H9 (cell line): ENCODE data around the gene PXDC1. TPM values are rescaled to one million over a fixed set of nuclear protein-coding genes. Genes with fewer than 3 reads are reported as not detected.
"Not testable (repeated sequence)": the region's sequence is repeated elsewhere in the genome, so short reads cannot be mapped to it uniquely, and the experiment has no call there.

Experiments used
- DNase-seq: peaks from one replicate; pipeline ENCODE4 v3.0.0-alpha.2; 2017
- H2AFZ ChIP-seq: one replicate; pipeline ENCODE4 v1.6.1; 2013; ENCODE audit warnings: mild to moderate bottlenecking, low read length, control low read depth, moderate library complexity
- H2AK5ac ChIP-seq: 2 replicates; pipeline ENCODE4 v1.6.1; 2013; ENCODE audit warnings: low read length, control low read depth, mixed read lengths; ENCODE audit not compliant: insufficient read length
- H2BK120ac ChIP-seq: one replicate; pipeline ENCODE4 v1.6.1; 2013; ENCODE audit warnings: low read depth, mild to moderate bottlenecking, low read length, control low read depth, inconsistent platforms; ENCODE audit not compliant: poor library complexity, severe bottlenecking
- H2BK12ac ChIP-seq: 2 replicates; pipeline ENCODE4 v1.6.1; 2013; ENCODE audit warnings: low read length, control low read depth, mixed read lengths, low read depth; ENCODE audit not compliant: insufficient read length
- H2BK15ac ChIP-seq: 2 replicates; pipeline ENCODE4 v1.6.1; 2013; ENCODE audit warnings: low read depth, low read length, control low read depth
- H2BK20ac ChIP-seq: one replicate; pipeline ENCODE4 v1.6.1; 2013; ENCODE audit warnings: low read depth, mild to moderate bottlenecking, low read length, control low read depth, inconsistent platforms; ENCODE audit not compliant: poor library complexity, severe bottlenecking
- H2BK5ac ChIP-seq: 2 replicates; pipeline ENCODE4 v1.6.1; 2013; ENCODE audit warnings: low read length, control low read depth, mixed read lengths; ENCODE audit not compliant: insufficient read length
- H3K14ac ChIP-seq: 2 replicates; pipeline ENCODE4 v1.6.1; 2013; ENCODE audit warnings: low read length, control low read depth; ENCODE audit not compliant: insufficient read depth
- H3K18ac ChIP-seq: 2 replicates; pipeline ENCODE4 v1.6.1; 2013; ENCODE audit warnings: low read depth, mild to moderate bottlenecking, mixed read lengths, low read length, control low read depth; ENCODE audit not compliant: insufficient read length
- H3K23ac ChIP-seq: 2 replicates; pipeline ENCODE4 v1.6.1; 2013; ENCODE audit warnings: low read length, control low read depth, mixed read lengths, low read depth; ENCODE audit not compliant: insufficient read length
- H3K23me2 ChIP-seq: 2 replicates; pipeline ENCODE4 v1.6.1; 2013; ENCODE audit warnings: low read depth, mild to moderate bottlenecking, mixed read lengths, low read length, control low read depth; ENCODE audit not compliant: insufficient read length, poor library complexity, severe bottlenecking
- H3K27ac ChIP-seq: 2 replicates; pipeline ENCODE4 v1.5.1; 2013; ENCODE audit warnings: low read length, control low read depth, mixed read lengths, low read depth; ENCODE audit not compliant: insufficient read length
- H3K27me3 ChIP-seq: 2 replicates; pipeline ENCODE4 v1.6.1; 2013; ENCODE audit warnings: low read length, control low read depth, inconsistent platforms; ENCODE audit not compliant: insufficient read depth
- H3K4ac ChIP-seq: 2 replicates; pipeline ENCODE4 v1.6.1; 2013; ENCODE audit warnings: low read depth, mild to moderate bottlenecking, control low read depth, inconsistent platforms, low read length, moderate library complexity
- H3K4me1 ChIP-seq: 2 replicates; pipeline ENCODE4 v1.6.1; 2013; ENCODE audit warnings: low read length, control low read depth, inconsistent platforms; ENCODE audit not compliant: insufficient read depth
- H3K4me2 ChIP-seq: 2 replicates; pipeline ENCODE4 v1.6.1; 2013; ENCODE audit warnings: low read length, control low read depth, mixed read lengths; ENCODE audit not compliant: insufficient read length, insufficient read depth
- H3K56ac ChIP-seq: 2 replicates; pipeline ENCODE4 v1.6.1; 2013; ENCODE audit warnings: low read depth, mild to moderate bottlenecking, mixed read lengths, low read length, control low read depth; ENCODE audit not compliant: insufficient read length
- H3K79me1 ChIP-seq: 2 replicates; pipeline ENCODE4 v1.6.1; 2013; ENCODE audit warnings: low read depth, mild to moderate bottlenecking, moderate library complexity, low read length, control low read depth, inconsistent platforms; ENCODE audit not compliant: insufficient read depth, poor library complexity, severe bottlenecking
- H3K79me2 ChIP-seq: 2 replicates; pipeline ENCODE4 v1.6.1; 2013; ENCODE audit warnings: low read length, control low read depth, inconsistent platforms; ENCODE audit not compliant: insufficient read depth
- H3K9ac ChIP-seq: 2 replicates; pipeline ENCODE4 v1.6.1; 2013; ENCODE audit warnings: low read length, control low read depth, mixed read lengths; ENCODE audit not compliant: insufficient read length; ENCODE audit errors: extremely low read depth
- H3K9me3 ChIP-seq: one replicate; pipeline ENCODE4 v1.6.1; 2013; ENCODE audit warnings: low read depth, low read length, inconsistent platforms; ENCODE audit not compliant: control insufficient read depth
- H3T11ph ChIP-seq: one replicate; pipeline ENCODE4 v1.6.1; 2013; ENCODE audit warnings: mild to moderate bottlenecking, low read length, control low read depth, inconsistent platforms
- H4K20me1 ChIP-seq: one replicate; pipeline ENCODE4 v1.6.1; 2013; ENCODE audit not compliant: control insufficient read depth, insufficient read length, insufficient read depth
- H4K5ac ChIP-seq: 2 replicates; pipeline ENCODE4 v1.6.1; 2013; ENCODE audit warnings: low read depth, mild to moderate bottlenecking, mixed read lengths, low read length, control low read depth; ENCODE audit not compliant: insufficient read length
- H4K8ac ChIP-seq: replicated peaks from 2 replicates; pipeline ENCODE4 v1.6.1; 2013; ENCODE audit warnings: low read length, control low read depth, mixed read lengths, low read depth; ENCODE audit not compliant: insufficient read length
- H4K91ac ChIP-seq: 2 replicates; pipeline ENCODE4 v1.6.1; 2013; ENCODE audit warnings: low read depth, mild to moderate bottlenecking, moderate library complexity, mixed read lengths, low read length, control low read depth; ENCODE audit not compliant: insufficient read length
- H3K27ac Mint-ChIP-seq, 3 experiments: 2 replicates in 2 of 3; 3 replicates in 1 of 3; pipeline ENCODE4 v1.8.0; 2020 to 2021; ENCODE audit warnings: mixed read lengths in 3 of 3, mild to moderate bottlenecking in 1 of 3, moderate library complexity in 1 of 3
- H3K27me3 Mint-ChIP-seq: 2 replicates; pipeline ENCODE4 v1.8.0; 2021; ENCODE audit warnings: low read depth, mild to moderate bottlenecking, moderate library complexity, mixed read lengths
- H3K36me3 Mint-ChIP-seq, 3 experiments: 2 replicates in 2 of 3; 3 replicates in 1 of 3; pipeline ENCODE4 v1.8.0; 2020 to 2021; ENCODE audit warnings: low read depth in 3 of 3, mixed read lengths in 3 of 3; ENCODE audit not compliant: insufficient read depth in 1 of 3
- H3K4me1 Mint-ChIP-seq, 2 experiments: 2 replicates each; pipeline ENCODE4 v1.8.0; 2020; ENCODE audit warnings: mixed read lengths in 2 of 2
- H3K4me3 Mint-ChIP-seq, 2 experiments: 2 replicates in 1 of 2; 3 replicates in 1 of 2; pipeline ENCODE4 v1.8.0; 2020 to 2021; ENCODE audit warnings: mild to moderate bottlenecking in 2 of 2, mixed read lengths in 2 of 2, moderate library complexity in 1 of 2
- H3K9me3 Mint-ChIP-seq, 2 experiments: 2 replicates in 1 of 2; 3 replicates in 1 of 2; pipeline ENCODE4 v1.8.0; 2020; ENCODE audit warnings: mild to moderate bottlenecking in 2 of 2, mixed read lengths in 2 of 2, moderate library complexity in 1 of 2
- WGBS: extraction: QIAGEN DNeasy Blood & Tissue Kit; methylation state at CpG from one replicate; pipeline ENCODE4 v1.1.7; 2013; ENCODE audit warnings: missing lambda C conversion rate, low lambda C conversion rate, mixed read lengths; ENCODE audit not compliant: insufficient read length; ENCODE audit errors: extremely low coverage; 5-methylcytosine and 5-hydroxymethylcytosine counted together
- total RNA-seq: library from RNA; stranded (reverse); gene quantifications from 2 replicates; pipeline ENCODE4 v1.2.1, GENCODE V29; 2021
- TF ChIP-seq, protein P1 (sequence below): fragments of 200-600 bp; sonication (generic); conservative IDR thresholded peaks from 3 replicates; pipeline ENCODE4 v1.8.0; 2021; ENCODE audit warnings: antibody characterized with exemption, mild to moderate bottlenecking

Gene PXDC1
- total RNA-seq, 1 experiment from 2014 or later: 3.1 TPM

DNA sequence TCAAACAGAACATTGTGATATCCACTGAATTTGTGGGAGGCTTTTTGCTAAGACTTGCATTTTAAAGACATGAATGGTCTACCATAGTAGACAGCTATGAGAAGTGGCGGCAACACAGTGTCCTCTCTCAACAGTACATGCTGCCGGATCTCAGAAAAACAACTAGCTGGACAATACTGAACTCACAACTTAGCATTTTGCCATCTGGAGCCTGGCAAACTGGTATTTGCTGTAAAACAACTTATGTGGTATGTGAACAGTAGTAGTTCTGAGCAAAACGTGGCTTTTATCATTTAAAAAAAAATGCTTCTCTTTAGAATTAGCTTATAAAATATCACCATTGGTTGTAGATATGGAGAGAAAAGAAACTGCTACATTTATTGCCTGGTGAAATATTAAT lies 3.3 kb upstream of the PXDC1 start:
- peaks cover 13% of the 10 kb centered on the region; the same call in 1 of the 2 replicates for H3K27me3 ChIP-seq
- H3K36me3 Mint-ChIP-seq: no peaks in the 10 kb centered on the region; a peak in 1 of 7 replicates
- H3K18ac ChIP-seq: no peak overlapping the region
- no peak overlapping the region for H2BK12ac ChIP-seq
- no peaks in the 10 kb centered on the region for H3K9me3 Mint-ChIP-seq
- peaks cover 35 to 48% of the 10 kb centered on the region in 2 experiments for H3K4me1 Mint-ChIP-seq
- H3K27ac Mint-ChIP-seq: no peak overlapping the region
- no peak overlapping the region for H3K14ac ChIP-seq
- H4K8ac ChIP-seq: no peak overlapping the region
- H4K91ac ChIP-seq: no peak overlapping the region
- peaks cover 47% of the 10 kb centered on the region for H3K27me3 Mint-ChIP-seq
- H2BK15ac ChIP-seq: no peak overlapping the region
- TF ChIP-seq, protein P1, sequence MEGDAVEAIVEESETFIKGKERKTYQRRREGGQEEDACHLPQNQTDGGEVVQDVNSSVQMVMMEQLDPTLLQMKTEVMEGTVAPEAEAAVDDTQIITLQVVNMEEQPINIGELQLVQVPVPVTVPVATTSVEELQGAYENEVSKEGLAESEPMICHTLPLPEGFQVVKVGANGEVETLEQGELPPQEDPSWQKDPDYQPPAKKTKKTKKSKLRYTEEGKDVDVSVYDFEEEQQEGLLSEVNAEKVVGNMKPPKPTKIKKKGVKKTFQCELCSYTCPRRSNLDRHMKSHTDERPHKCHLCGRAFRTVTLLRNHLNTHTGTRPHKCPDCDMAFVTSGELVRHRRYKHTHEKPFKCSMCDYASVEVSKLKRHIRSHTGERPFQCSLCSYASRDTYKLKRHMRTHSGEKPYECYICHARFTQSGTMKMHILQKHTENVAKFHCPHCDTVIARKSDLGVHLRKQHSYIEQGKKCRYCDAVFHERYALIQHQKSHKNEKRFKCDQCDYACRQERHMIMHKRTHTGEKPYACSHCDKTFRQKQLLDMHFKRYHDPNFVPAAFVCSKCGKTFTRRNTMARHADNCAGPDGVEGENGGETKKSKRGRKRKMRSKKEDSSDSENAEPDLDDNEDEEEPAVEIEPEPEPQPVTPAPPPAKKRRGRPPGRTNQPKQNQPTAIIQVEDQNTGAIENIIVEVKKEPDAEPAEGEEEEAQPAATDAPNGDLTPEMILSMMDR: no peak
- peaks cover 6% of the 10 kb centered on the region for H3K23me2 ChIP-seq
- H3K4ac ChIP-seq: no peak overlapping the region
- H4K20me1 ChIP-seq: no peaks in the 10 kb centered on the region
- H3K27ac ChIP-seq: no peak overlapping the region
- DNase-seq: no peak
- peaks cover 5% of the 10 kb centered on the region; the same call in 1 of the 2 replicates for H3K4me1 ChIP-seq
- H2BK20ac ChIP-seq: no peak overlapping the region
- no peaks in the 10 kb centered on the region for H3K79me1 ChIP-seq
- H3K79me2 ChIP-seq: no peaks in the 10 kb centered on the region
- no peak overlapping the region for H4K5ac ChIP-seq
- H3T11ph ChIP-seq: no peak overlapping the region
- no peak overlapping the region for H2BK120ac ChIP-seq
- no peak overlapping the region for H3K4me3 Mint-ChIP-seq
- no peak overlapping the region for H2AK5ac ChIP-seq
- no peak overlapping the region for H3K9ac ChIP-seq
- H3K56ac ChIP-seq: no peak overlapping the region
- H3K4me2 ChIP-seq: no peak overlapping the region
- no peak overlapping the region for H2BK5ac ChIP-seq
- H2AFZ ChIP-seq: no peak overlapping the region
- WGBS: no CpG with 5 or more reads among the region's 3 CpGs
- H3K9me3 ChIP-seq: no peaks in the 10 kb centered on the region
- H3K23ac ChIP-seq: no peak overlapping the region

DNA sequence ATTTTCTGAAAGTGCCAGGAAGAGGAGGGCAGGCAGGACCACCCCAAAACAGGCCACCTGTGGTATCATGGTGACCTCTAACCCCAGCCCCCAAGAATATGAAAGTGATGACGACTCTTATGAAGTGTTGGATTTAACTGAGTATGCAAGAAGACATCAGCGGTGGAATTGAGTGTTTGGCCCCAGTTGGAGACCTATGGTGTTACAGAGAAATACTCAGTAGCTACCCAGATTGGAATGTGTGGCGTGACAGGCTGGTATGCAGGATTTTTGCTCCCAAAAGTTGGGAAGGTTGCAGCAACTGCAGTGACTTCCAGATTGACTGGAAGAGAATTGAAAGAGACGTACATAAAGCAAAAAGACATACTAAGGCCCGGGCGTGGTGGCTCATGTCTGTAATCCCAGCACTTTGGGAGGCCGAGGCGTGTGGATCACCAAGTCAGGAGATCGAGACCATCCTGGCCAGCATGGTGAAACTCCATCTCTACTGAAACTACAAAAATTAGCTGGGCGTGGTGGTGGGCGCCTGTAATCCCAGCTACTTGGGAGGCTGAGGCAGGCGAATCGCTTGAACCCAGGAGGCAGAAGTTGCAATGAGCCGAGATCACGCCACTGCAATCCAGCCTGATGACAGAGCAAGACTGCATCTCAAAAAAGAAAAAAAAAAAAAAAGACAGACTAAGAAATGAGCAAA lies 2.7 kb upstream of the PXDC1 start:
- not testable (repeated sequence) for H3T11ph ChIP-seq, H3K23me2 ChIP-seq, H2AK5ac ChIP-seq, DNase-seq, H3K79me1 ChIP-seq, H2BK12ac ChIP-seq, H2BK15ac ChIP-seq, H2AFZ ChIP-seq, H3K27ac ChIP-seq, H3K9me3 Mint-ChIP-seq, H3K36me3 Mint-ChIP-seq, H4K91ac ChIP-seq, H2BK20ac ChIP-seq, H2BK120ac ChIP-seq, H4K20me1 ChIP-seq, H4K5ac ChIP-seq, H3K4me1 ChIP-seq, H3K4ac ChIP-seq, H3K56ac ChIP-seq, H3K4me3 Mint-ChIP-seq, H3K9ac ChIP-seq, H3K4me2 ChIP-seq, H3K23ac ChIP-seq, H3K79me2 ChIP-seq, H2BK5ac ChIP-seq, H3K27ac Mint-ChIP-seq, H3K18ac ChIP-seq, H3K14ac ChIP-seq, H4K8ac ChIP-seq, H3K9me3 ChIP-seq
- H3K27me3 Mint-ChIP-seq: peaks cover 53% of the 10 kb centered on the region
- H3K27me3 ChIP-seq: peaks cover 13% of the 10 kb centered on the region; the same call in 1 of the 2 replicates
- no CpG with 5 or more reads among the region's 15 CpGs for WGBS
- peaks cover 41 to 54% of the 10 kb centered on the region in 2 experiments for H3K4me1 Mint-ChIP-seq
